ENCODE data around the gene ABCB6.
A peak's percentile ranks its signal among the peaks of the same experiment; 100 is the strongest.

ABCB6 gene

GRCh38 chr2:219218217-219218731, 484 bp downstream of the ABCB6 start:
- Histone ChIP-seq H3K27me3 (ENCODE audit: insufficient read depth, low read depth, severe bottlenecking) (no peaks in the 10 kb centered on the region), H3K4me3 (ENCODE audit: low read depth, low read length) (peak overlapping the region; percentile 64), H3K27ac (peak overlapping the region; percentile 91), H3K9me3 (ENCODE audit: severe bottlenecking) (no peaks in the 10 kb centered on the region), H3K36me3 (peaks cover 76% of the 10 kb centered on the region)
- peak; percentile 55 for DNase-seq
- no peak for TF ChIP-seq CTCF (IDR thresholded peaks at IDR 0.05; ENCODE audit: low read depth, low read length)

GRCh38 chr2:219216535-219216915, 2.2 kb downstream of the ABCB6 start:
- peaks cover 76% of the 10 kb centered on the region for H3K36me3 ChIP-seq

GRCh38 chr2:219215871-219216534, 2.8 kb downstream of the ABCB6 start:
- no peak for DNase-seq
- Histone ChIP-seq H3K9me3 (ENCODE audit: severe bottlenecking) (no peaks in the 10 kb centered on the region), H3K4me3 (ENCODE audit: low read depth, low read length) (no peak overlapping the region), H3K27ac (no peak overlapping the region; the same call in 1 of the 2 replicates), H3K36me3 (peaks cover 74% of the 10 kb centered on the region), H3K27me3 (ENCODE audit: insufficient read depth, low read depth, severe bottlenecking) (no peaks in the 10 kb centered on the region)
- no peak for TF ChIP-seq CTCF (IDR thresholded peaks at IDR 0.05; ENCODE audit: low read depth, low read length)

More at GRCh38 chr2:219216535-219216915, 2.2 kb downstream of the ABCB6 start:
- H3K27ac ChIP-seq, result no peak overlapping the region; the same call in 1 of the 2 replicates
- no peaks in the 10 kb centered on the region for H3K9me3 ChIP-seq (ENCODE audit: severe bottlenecking)
- no peaks in the 10 kb centered on the region for H3K27me3 ChIP-seq (ENCODE audit: insufficient read depth, low read depth, severe bottlenecking)
- no peak for DNase-seq
- no peak overlapping the region for H3K4me3 ChIP-seq (ENCODE audit: low read depth, low read length)
- TF ChIP-seq CTCF (IDR thresholded peaks at IDR 0.05; ENCODE audit: low read depth, low read length), result no peak

GRCh38 chr2:219214786-219215185, 4.0 kb downstream of the ABCB6 start:
- no peak for TF ChIP-seq CTCF (IDR thresholded peaks at IDR 0.05; ENCODE audit: low read depth, low read length)
- no peak for DNase-seq
- no peak overlapping the region for H3K27ac ChIP-seq
- no peak overlapping the region for H3K4me3 ChIP-seq (ENCODE audit: low read depth, low read length)
- H3K9me3 ChIP-seq (ENCODE audit: severe bottlenecking), result no peaks in the 10 kb centered on the region
- peaks cover 75% of the 10 kb centered on the region for H3K36me3 ChIP-seq
- no peaks in the 10 kb centered on the region for H3K27me3 ChIP-seq (ENCODE audit: insufficient read depth, low read depth, severe bottlenecking)

GRCh38 chr2:219214141-219214540, 4.6 kb downstream of the ABCB6 start:
- Histone ChIP-seq H3K9me3 (ENCODE audit: severe bottlenecking) (no peaks in the 10 kb centered on the region), H3K27me3 (ENCODE audit: insufficient read depth, low read depth, severe bottlenecking) (no peaks in the 10 kb centered on the region), H3K27ac (no peak overlapping the region), H3K36me3 (peaks cover 77% of the 10 kb centered on the region), H3K4me3 (ENCODE audit: low read depth, low read length) (no peak overlapping the region)
- TF ChIP-seq CTCF (IDR thresholded peaks at IDR 0.05; ENCODE audit: low read depth, low read length), result no peak
- no peak for DNase-seq
